ENCODE results near the gene UBE2U. TPM values are rescaled to one million over a fixed set of nuclear protein-coding genes. Genes with fewer than 3 reads are reported as not detected.

The UBE2U gene
- total RNA-seq, 1 experiment from 2014 or later = not detected

GRCh38 chr1:64293820-64294219 is 90.4 kb downstream of the UBE2U start:
- POLR2A ChIA-PET = no interaction called here
- Mint-ChIP-seq H3K4me3 (no peak overlapping the region), H3K27ac (no peak overlapping the region), H3K4me1 (peaks cover 7% of the 10 kb centered on the region; the same call in 1 of the 2 replicates), H3K36me3 (peaks cover 2% of the 10 kb centered on the region; the same call in 1 of the 2 replicates), H3K9me3 (peaks cover 20% of the 10 kb centered on the region), H3K27me3 (ENCODE audit: low read depth) (peaks cover 3% of the 10 kb centered on the region; the same call in 1 of the 2 replicates)
- ATAC-seq (no peak), DNase-seq (ENCODE audit: low spot score) (no peak)
- CTCF ChIA-PET = no interaction called here
- TF ChIP-seq ZBTB21 (CRISPR knock-in tag; IDR thresholded peaks at IDR 0.05; ENCODE audit: borderline replicate concordance) (no peak), MXD4 (CRISPR knock-in tag; IDR thresholded peaks at IDR 0.05; ENCODE audit: borderline replicate concordance) (no peak), ZNF281 (CRISPR knock-in tag; IDR thresholded peaks at IDR 0.05) (no peak), RELA (CRISPR knock-in tag; IDR thresholded peaks at IDR 0.05; ENCODE audit: borderline replicate concordance) (no peak), ZNF396 (CRISPR knock-in tag; IDR thresholded peaks at IDR 0.05; ENCODE audit: borderline replicate concordance) (no peak), ETV6 (CRISPR knock-in tag; IDR thresholded peaks at IDR 0.05) (no peak), RORB (CRISPR knock-in tag; IDR thresholded peaks at IDR 0.05) (no peak), STAT6 (CRISPR knock-in tag; conservative IDR thresholded peaks at IDR 0.05; ENCODE audit: low read depth) (no peak), NR1H2 (CRISPR knock-in tag; IDR thresholded peaks at IDR 0.05) (no peak), PRDM15 (CRISPR knock-in tag; IDR thresholded peaks at IDR 0.05) (no peak)

- H3K36me3 Mint-ChIP-seq = peaks cover 2% of the 10 kb centered on the region; the same call in 1 of the 2 replicates
- peaks cover 3% of the 10 kb centered on the region; the same call in 1 of the 2 replicates for H3K27me3 Mint-ChIP-seq (ENCODE audit: low read depth)
- no peak overlapping the region for H3K27ac Mint-ChIP-seq
- POLR2A ChIA-PET = no interaction called here
- peaks cover 20% of the 10 kb centered on the region for H3K9me3 Mint-ChIP-seq
- no peak for ATAC-seq
- no peak overlapping the region for H3K4me3 Mint-ChIP-seq
- no peak for TF ChIP-seq ZNF671 (CRISPR knock-in tag; IDR thresholded peaks at IDR 0.05)
- TF ChIP-seq ZNF263 (CRISPR knock-in tag; IDR thresholded peaks at IDR 0.05; ENCODE audit: low read depth) = no peak
- no peak for TF ChIP-seq AR (CRISPR knock-in tag; IDR thresholded peaks at IDR 0.05)
- TF ChIP-seq SP1 (CRISPR knock-in tag; conservative IDR thresholded peaks at IDR 0.05) = no peak
- no peak for TF ChIP-seq NR3C1 (CRISPR knock-in tag; conservative IDR thresholded peaks at IDR 0.05; ENCODE audit: low read depth)
- TF ChIP-seq E2F4 (CRISPR knock-in tag; IDR thresholded peaks at IDR 0.05; ENCODE audit: borderline replicate concordance, low read depth) = no peak
- no peak for TF ChIP-seq ATF6 (CRISPR knock-in tag; IDR thresholded peaks at IDR 0.05)
- TF ChIP-seq ZBTB43 (CRISPR knock-in tag; IDR thresholded peaks at IDR 0.05) = no peak
- DNase-seq (ENCODE audit: low spot score) = no peak
- H3K4me1 Mint-ChIP-seq = peaks cover 7% of the 10 kb centered on the region; the same call in 1 of the 2 replicates
- CTCF ChIA-PET = no interaction called here
Observed at GRCh38 chr1:64295136-64295535, 91.7 kb downstream of the UBE2U start.
